AG08395 (cell line): Measurements from ENCODE around the gene WDR7.
A peak's percentile ranks its signal among the peaks of the same experiment; 100 is the strongest.

Experiments used
- DNase-seq: peaks from one replicate; pipeline ENCODE4 v3.0.0; 2012; ENCODE audit warnings: mixed read lengths, low spot score

Gene WDR7

GRCh38 chr18:56650944-56651770, at the start of gene WDR7:
TSS of gene WDR7 (plus strand) at chr18:56651359. CDS start at chr18:56672516, 21,157 bp downstream.
- peak; percentile 93 for DNase-seq

GRCh38 chr18:56606618-56607017, 44.5 kb upstream of the WDR7 start:
- no peak for DNase-seq

- DNase-seq, result no peak
These were observed 35.2 kb upstream of the WDR7 start for GRCh38 chr18:56615738-56616520.

- DNase-seq, result no peak
These were observed 23.2 kb upstream of the WDR7 start for GRCh38 chr18:56627991-56628390.

GRCh38 chr18:56632070-56633022, 18.8 kb upstream of the WDR7 start:
- DNase-seq, result no peak

GRCh38 chr18:56635007-56635406, 16.2 kb upstream of the WDR7 start:
- no peak for DNase-seq

- no peak for DNase-seq
These were observed 14.0 kb upstream of the WDR7 start for GRCh38 chr18:56637176-56637575.

- no peak for DNase-seq
These were observed 13.4 kb upstream of the WDR7 start for GRCh38 chr18:56637711-56638231.

- peak; percentile 99 for DNase-seq
These were observed 12.7 kb upstream of the WDR7 start, which contains the start of gene TXNL1 for GRCh38 chr18:56638232-56639103. TSS of gene TXNL1 (minus strand) at chr18:56638592. CDS start at chr18:56638440, 152 bp downstream.

GRCh38 chr18:56639104-56639381, 12.1 kb upstream of the WDR7 start:
- no peak for DNase-seq

GRCh38 chr18:56639571-56639970, 11.6 kb upstream of the WDR7 start:
- DNase-seq, result no peak

- no peak for DNase-seq
These were observed 9.3 kb upstream of the WDR7 start for GRCh38 chr18:56641714-56642337.

- DNase-seq, result no peak
These were observed 7.8 kb upstream of the WDR7 start for GRCh38 chr18:56643381-56643780.

GRCh38 chr18:56645415-56646016, 5.6 kb upstream of the WDR7 start:
- no peak for DNase-seq

- DNase-seq, result no peak
These were observed 4.1 kb upstream of the WDR7 start for GRCh38 chr18:56647071-56647470.

GRCh38 chr18:56647951-56648893, 2.9 kb upstream of the WDR7 start:
- DNase-seq, result no peak

- no peak for DNase-seq
These were observed 1.2 kb upstream of the WDR7 start for GRCh38 chr18:56649996-56650395.

GRCh38 chr18:56651771-56652092, 573 bp downstream of the WDR7 start:
- no peak for DNase-seq

GRCh38 chr18:56652802-56653201, 1.6 kb downstream of the WDR7 start:
- no peak for DNase-seq
